ENCODE results near the gene MELK.
"Not testable (repeated sequence)": the region's sequence is repeated elsewhere in the genome, so short reads cannot be mapped to it uniquely, and the experiment has no call there.

MELK gene

DNA sequence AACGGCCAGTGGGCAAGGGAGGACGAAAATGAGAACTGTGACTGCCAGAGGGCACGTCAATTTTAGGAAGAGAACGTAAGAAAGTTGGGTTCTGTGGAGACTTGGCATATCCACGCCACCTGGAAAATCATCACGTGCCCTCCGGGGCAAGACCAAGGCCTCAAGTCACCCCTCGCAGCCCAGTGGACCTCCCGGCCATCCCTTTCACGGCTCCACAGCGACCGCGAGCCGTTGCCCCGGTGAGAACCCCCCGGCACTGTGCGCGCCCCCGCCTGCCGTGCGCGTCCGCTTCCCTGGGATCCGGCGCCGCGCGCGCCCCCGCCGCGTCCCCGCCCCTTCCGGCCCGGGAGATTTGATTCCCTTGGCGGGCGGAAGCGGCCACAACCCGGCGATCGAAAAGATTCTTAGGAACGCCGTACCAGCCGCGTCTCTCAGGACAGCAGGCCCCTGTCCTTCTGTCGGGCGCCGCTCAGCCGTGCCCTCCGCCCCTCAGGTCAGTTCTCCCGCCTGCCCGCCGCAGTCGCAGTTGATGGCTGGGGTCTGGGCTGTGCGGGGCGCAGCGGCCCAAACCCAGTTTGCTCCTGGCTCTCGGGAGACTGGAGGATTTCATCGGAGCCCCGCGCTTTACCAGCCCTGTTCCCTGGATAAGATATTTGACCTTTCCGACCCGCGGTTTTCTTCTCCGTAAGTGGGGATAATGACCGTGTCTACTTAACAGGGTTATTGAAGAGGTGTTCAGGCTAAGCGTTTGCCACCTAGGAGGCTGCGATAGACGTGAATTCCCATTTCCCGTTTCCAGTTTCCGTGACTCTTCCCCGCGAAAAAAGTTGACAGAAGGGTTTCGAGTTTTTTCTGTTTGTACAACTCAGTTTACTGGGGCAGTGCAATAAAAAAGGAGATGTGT, at the start of gene MELK:
Gene MELK, plus strand, starts transcription at position 381 of the 904 bp plus-strand sequence. CDS start 8,787 bp downstream, outside the sequence.
- peak; percentile 84 to 94 (median 88) for DNase-seq

DNA sequence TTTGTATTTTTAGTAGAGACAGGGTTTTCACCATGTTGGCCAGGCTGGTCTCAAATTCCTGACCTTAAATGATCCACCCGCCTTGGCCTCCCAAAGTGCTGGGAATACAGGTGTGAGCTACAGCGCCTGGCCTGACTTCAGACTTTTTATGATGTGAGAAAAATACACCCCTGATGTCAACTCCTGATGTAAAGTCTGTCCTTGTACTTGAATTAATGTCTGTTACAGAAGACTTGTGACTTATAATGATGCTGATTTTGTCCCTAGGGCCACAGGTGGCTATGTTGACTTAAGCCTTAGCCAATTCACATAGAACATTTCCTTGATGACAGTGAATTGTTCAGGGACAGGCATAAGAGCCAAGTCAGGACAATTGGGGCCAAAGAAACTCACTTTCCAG, 42.5 kb upstream of the MELK start:
- DNase-seq = no peak

DNA sequence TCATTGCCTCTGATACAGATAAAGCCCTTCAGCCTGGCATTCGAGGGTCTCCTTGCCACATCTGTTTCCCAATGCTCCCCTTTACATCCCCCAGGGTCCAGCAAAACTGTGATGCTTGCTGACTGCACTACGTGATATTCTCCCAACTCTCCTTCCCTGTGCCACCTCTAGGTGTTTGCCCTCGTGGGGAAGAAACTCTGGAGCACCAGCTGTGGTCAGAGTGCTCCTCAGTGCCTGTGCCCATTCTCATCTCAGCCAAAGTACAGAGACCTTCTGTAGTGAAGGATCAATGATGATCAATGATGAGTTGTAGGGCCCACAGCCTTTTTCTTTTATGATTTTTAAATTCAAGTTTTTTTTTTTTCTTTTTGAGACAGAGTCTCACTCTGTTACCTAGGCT, 40.3 kb upstream of the MELK start:
- DNase-seq = no peak

DNA sequence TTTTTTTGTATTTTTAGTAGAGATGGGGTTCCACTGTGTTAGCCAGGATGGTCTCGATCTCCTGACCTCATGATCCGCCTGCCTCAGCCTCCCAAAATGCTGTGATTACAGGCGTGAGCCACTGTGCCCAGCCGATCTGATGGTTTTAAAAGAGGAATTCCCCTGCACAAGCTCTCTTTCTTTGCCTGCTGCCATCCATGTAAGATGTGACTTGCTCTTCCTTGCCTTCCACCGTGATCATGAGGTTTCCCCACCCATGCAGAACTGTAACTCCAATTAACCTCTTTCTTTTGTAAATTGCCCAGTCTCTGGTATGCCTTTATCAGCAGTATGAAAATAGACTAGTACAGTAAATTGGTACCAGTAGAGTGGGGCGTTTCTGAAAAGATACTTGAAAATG, 39.0 kb upstream of the MELK start:
- not testable (repeated sequence) for DNase-seq

DNA sequence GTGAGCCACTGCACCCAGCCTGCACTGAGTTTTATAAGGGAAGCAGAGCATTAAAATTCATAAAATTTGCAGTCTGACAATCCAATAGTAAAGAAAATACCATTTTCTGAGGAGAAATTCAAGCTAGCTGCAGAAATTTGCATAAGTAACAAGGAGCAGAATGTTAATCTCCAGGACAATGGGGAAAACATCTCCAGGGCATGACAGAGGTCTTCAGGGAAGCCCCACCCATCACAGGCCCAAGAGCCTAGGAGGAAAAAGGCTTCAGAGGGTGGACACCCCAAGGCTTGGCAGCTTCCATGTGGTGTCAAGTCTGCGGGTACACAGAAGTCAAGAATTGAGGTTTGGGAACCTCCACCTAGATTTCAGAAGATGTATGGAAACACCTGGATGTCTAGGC, 37.6 kb upstream of the MELK start:
- DNase-seq = no peak

DNA sequence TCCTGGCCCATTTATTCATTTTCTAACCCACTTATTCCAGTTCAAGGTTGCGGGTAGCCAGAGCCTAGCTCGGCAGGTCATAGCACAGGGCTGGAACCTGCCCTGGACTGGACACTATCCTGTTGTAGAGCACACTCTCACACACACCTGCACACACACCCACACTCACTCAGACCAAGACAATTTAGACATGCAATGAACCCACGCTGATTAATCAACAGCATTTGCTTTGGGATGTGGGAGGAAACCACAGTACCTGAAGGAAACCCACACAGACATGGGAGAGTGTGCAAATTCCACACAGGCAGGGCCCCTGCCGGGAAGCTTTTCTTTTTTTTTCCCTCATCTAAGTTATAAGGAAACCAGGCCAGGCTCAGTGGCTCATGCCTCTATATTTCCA, 34.8 kb upstream of the MELK start:
- no peak for DNase-seq

DNA sequence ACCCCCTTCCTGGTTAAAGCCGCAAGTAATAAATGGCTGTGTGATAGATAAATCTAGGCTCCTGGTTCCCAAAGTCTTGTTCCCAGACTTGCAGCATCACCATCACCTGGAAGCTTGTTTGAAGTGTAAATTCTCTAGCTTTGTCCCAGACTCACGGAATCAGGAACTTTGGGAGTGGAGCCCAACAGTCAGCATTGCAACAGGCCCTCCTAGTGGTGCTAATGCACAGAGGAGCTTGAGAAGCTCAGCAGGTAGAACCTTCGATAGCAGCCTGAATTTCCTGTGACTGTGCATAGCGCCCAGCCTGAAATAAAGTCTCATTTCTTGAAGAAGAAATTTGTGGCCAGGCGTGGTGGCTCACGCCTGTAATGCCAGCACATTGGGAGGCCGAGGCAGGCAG, 30.3 kb upstream of the MELK start:
- no peak for DNase-seq

DNA sequence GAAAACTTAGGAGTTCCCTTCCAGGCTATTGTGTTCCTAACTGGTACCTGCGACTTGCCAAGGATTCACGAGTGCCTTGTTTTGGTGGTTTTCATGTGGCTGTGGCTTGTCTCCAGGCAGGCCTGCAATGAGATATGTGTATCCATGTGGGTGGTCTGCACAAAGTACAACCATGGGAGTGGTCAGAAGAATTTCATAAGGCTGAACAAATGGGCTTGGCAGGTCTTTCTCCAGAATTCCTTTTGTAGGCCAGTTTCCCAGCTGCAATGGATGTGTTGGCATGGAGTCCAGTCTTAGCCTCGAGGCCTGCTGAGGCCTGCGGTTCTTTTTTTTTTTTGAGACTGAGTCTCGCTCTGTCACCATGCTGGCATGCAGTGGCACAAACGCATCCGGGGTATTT, 28.8 kb upstream of the MELK start:
- no peak for DNase-seq

DNA sequence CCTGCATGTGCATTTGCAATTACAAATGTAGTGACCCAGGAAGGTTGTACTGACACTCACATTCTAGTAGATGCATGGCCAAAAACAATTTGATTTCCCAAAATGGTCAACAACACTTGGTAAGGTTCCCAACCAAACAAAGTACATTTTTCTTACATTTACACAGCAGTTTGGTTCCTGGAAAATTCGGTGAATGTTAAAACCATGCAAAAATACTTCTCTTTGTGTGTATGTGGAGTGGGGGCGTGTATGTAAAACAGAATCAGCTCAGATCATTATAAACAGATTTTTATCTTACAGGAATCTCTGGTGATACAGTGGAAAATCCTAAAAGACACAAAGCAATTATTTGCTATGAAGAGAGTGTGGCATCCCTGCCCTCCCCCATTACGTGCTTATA, 25.1 kb upstream of the MELK start:
- DNase-seq = no peak

DNA sequence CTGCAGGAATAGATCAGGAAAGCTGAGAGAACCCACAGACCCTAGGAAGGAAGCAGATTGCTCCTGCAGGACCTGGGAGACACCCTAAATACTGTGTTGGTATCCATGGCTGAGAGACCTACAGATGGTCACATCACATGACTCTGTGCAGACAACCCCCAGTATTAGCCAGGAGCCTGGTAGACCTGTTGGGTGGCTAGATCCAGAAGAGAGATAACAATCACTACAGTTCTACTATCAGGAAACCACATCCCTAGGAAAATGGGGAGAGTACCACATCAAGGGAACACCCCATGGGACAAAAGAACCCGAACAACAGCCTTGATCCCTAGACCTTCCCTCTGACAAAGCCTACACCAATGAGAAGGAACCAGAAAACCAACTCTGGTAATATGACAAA, 24.2 kb upstream of the MELK start:
- DNase-seq = no peak

DNA sequence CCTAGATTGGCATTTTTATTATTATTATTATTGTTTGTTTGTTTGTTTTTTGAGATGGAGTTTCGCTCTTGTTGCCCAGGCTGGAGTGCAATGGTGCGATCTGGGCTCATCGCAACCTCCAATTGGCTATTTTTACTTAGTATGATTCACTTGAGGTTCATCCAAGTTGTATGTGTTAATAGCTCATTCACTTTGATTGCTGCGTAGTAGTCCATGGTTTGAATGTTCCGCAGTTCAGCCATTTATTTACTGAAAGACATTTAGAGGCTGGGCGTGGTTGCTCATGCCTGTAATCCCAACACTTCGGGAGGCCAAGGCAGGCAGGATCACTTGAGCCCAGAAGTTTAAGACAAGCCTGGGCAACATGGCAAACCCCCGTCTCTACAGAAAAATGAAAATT, 22.6 kb upstream of the MELK start:
- DNase-seq = no peak

DNA sequence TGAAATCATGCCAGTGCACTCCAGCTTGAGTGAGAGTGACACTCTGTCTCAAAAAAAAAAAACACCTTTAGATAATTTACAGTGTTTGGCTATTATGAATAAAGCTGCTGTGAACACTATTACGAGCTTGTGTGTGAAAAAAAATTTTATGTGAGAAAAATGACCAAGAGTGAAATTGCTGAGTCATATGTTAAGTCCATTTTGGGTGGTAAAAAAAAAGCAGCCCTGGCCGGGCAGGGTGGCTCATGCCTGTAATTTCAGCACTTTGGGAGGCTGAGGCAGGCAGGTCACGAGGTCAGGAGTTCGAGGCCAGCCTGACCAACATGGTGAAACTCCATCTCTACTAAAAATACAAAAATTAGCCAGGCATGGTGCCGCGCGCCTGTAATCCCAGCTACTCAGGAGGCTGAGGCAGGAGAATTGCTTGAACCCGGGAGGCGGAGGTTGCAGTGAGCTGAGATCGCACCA, 22.0 kb upstream of the MELK start:
- peak in 1 of 3 donors; percentile 19 for DNase-seq

DNA sequence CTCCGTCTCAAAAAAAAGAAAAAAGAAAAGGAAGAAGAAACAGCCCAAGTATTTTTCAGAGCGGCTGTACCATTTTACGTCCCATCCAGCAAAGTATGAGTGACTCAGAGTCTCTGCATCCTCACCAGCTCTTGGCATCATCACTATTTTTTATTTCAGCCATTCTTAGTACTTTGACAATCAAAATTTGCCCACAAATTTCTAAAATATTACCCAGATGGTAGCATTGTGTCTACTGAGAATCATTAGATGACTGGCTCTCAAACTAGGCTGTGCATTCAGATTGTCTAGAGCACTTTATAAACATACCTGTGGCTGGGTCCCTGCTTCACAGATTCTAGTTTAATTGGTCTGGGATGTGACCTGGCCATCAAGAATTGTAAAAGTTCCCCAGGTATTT, 21.6 kb upstream of the MELK start:
- no peak for DNase-seq

DNA sequence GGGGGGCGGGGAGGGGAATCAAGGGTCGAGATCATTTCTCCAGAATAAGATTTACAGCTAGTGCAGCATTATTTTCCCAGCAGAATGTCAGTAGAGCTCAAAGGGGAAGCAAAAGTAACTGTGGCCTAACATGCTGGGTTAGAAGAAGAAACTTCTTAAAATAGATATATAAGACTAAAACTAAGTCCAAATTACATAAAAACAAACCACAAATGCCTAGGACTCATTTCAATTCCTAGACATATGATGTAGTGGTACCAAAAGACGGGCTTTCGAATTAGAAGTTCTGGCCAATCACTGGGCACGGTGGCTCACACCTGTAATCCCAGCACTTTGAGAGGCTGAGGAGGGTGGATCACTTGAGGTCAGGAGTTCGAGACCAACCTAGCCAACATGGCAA, 20.8 kb upstream of the MELK start:
- peak in 1 of 3 donors; percentile 18 for DNase-seq

DNA sequence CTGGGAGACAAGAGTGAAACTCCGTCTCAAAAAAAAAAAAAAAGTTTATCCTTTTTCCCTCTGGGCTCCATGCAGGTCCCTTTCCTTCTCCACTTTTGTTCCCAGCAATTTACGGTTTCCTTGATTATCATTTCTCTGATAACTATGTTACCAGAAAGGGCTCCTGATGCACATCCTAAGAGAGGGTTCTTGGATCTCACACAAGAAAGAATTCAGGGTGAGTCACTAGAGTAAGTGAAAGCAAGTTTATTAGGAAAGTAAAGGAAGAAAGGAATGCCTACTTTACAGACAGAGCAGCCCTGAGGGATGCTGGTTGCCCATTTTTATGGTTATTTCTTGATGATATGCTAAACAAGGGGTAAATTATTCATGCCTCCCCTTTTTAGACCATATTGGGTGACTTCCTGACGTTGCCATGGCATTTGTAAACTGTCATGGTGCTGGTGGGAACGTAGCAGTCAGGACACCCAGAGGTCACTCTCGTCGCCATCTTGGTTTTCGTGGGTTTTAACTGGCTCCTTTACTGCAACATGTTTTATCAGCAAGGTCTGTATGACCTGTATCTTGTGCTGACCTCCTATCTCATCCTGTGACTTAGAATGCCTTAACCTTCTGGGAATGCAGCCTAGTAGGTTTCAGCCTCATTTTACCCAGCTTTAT, 13.5 kb upstream of the MELK start:
- no peak for DNase-seq

DNA sequence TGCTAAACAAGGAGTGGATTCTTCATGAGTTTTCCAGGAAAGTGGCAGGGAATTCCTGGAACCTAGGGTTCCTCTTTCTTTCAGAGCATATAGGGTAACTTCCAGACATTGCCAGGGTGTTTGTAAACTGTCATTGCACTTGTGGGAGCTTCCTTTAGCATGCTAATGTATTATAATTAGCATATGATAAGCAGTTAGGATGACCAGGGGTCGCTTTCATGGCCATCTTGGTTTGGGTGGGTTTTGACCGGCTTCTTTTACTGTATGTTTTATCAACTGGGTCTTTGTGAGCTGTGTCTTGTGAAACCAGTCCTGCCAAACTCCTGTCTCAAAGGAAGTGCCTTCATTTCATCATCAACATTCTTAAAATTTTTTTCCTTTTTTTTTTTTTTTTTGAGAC, 11.9 kb upstream of the MELK start:
- DNase-seq = peak; percentile 27 to 78 (median 49)

DNA sequence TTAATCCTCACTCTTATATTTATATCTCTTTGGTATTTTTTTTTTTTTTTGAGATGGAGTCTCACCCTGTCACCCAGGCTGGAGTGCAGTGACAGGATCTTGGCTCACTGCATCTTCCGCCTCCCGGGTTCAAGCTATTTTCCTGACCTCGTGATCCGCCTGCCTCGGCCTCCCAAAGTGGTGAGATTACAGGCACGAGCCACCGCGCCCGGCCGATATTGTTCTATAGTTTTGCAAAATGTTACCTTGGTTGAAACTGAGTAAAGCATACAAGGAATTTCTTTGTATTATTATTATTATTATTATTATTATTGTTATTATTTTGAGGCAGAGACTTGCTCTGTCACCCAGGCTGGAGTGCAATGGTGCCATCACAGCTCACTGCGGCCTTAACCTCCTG, 9.9 kb upstream of the MELK start:
- not testable (repeated sequence) for DNase-seq

DNA sequence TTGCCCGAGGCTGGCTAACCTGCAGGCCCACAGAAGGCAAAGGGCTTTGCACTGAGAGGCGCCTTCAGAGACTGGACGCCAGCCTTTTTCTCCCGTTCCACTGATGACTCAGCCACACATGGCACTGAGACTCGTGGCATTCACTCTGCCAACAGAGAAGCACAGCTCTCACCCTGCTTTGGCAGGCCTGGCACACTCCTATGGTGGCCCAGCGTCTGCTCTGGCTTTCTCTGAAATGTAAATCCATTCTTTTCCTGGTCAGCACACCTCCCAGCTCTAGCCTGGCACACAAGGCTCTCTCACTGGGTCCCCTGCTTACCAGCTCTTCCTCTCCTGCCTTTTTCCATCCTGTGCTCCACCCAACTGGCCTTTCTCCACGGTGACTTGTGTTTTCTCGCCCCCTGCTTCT, 5.9 kb upstream of the MELK start:
- DNase-seq = peak in 2 of 3 donors; percentile 14 to 20

DNA sequence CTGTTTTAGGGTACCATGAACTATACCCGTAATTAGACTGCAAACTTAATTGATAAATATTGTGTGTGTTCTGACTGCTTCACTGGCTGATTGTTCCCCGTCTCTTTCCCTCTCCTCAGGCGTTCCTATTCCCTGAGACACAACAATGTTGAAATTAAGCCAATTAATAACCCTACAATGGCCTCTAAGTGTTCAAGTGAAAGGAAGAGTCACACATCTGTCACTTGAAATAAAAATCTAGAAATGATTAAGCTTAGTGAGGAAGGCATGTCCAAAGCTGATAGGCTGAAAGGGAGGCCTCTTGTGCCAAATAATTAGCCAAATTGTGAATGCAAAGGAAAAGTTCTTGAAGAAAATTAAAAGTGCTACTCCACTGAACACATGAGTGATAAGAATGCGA, 4.0 kb upstream of the MELK start:
- DNase-seq = not testable (repeated sequence)

DNA sequence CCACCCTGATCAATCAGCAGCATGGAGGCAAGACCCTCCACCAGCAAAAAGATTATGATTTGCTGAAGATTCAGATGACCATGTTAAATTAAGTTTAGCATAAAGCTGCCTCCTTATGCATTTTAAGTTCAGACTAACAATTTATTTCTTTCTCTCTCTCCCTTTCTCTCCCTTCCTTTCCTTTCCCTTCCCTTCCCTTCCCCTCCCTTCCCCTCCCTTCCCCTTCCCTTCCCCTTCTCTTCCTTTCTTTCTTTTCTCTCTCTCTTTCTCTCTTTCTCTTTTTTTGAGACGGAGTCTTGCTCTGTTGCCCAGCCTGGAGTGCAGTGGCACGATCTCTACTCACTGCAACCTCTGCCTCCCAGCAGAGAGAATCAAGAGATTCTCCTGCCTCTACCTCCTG, 1.4 kb upstream of the MELK start:
- DNase-seq = no peak

DNA sequence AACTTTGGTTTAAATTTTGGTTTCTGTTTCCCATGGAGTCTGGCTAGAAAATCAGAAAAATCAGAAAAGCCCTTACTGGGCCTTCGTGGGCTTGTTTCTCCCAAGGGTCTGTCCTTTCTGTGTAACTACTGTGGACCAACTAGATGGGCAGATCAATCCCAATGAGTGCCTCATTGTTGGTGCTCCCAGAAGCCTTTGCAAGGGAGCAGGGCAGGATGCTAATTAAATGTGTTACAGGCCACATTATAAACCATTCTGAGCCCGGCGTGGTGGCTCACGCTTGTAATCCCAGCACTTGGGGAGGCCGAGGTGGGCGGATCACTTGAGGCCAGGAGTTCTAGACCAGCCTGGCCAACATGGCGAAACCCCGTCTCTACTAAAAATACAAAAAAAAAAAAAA, 1.4 kb downstream of the MELK start:
- not testable (repeated sequence) for DNase-seq

DNA sequence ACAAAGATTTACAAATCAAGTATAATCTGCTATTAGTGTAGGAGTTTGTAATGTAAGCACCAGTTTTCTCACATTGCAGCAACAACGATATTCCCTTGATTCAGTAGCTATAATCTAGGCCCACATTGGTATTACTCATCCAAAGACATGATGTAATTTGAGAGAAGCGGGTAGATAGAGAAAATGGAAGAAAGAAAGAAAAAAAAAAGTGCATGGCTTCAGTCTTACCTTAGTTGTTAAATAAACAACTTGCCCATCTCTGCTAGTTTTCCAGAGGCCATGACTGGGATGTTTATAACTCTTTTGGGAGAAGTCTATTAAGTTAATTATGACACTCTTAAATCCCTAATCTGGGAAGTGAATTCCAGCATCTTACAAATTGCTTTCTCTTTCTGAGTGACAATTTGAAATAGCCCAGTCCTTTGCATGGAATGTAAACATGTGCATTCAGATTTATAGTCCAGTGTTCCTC, 2.8 kb downstream of the MELK start:
- DNase-seq = peak; percentile 15 to 48 (median 45)

DNA sequence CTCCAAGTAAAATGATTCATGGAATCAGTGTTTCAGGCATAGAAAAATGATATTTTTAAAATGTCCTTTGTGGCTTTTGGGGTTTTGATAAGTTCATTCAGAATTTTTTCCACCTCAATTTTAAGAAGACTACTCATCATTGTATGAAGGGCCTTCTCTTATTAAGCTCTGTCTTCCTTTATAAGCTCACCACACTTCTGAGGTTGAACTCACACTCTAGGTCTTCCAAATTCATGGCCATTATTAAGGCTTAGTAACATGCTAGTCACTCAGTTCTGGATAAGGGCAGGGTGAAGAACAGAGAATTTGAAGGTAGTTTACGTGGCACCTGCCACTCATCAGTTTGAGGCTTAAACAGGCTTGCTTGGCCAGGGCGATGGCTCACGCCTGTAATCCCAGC, 4.2 kb downstream of the MELK start:
- DNase-seq = no peak

Data from suppressor macrophage treated with lipopolysaccharide for 1 hour (primary cell).